Jurkat, Clone E6-1 (cell line): Measurements from ENCODE around the gene NOP56. TPM values are rescaled to one million over a fixed set of nuclear protein-coding genes. Genes with fewer than 3 reads are reported as not detected.
A peak's percentile ranks its signal among the peaks of the same experiment; 100 is the strongest.

Source experiments
- DNase-seq: peaks from one replicate; pipeline ENCODE4 v3.0.0-alpha.2; 2011; ENCODE audit warnings: low read depth, low spot score
- H3K4me3 ChIP-seq: 2 replicates; pipeline ENCODE4 v1.5.1; 2011; ENCODE audit warnings: mild to moderate bottlenecking, low read length, control low read depth, moderate library complexity
- polyA plus RNA-seq: library from polyadenylated mRNA; unstranded; fragments of >200 nt; gene quantifications from one replicate; pipeline ENCODE4 v1.2.1, GENCODE V29; 2012; ENCODE audit warnings: missing spikeins; ENCODE audit not compliant: insufficient read length, insufficient read depth

NOP56 gene
- polyA plus RNA-seq: 749 TPM

GRCh38 chr20:2651772-2652723, at the start of gene NOP56:
TSS of gene NOP56 (plus strand) at chr20:2652632. CDS start at chr20:2652661, 29 bp downstream.
- H3K4me3 ChIP-seq: peak within 1 kb of the TSS; percentile 100
- DNase-seq: peak; percentile 87

- no peak overlapping the region for H3K4me3 ChIP-seq
- DNase-seq: no peak
Measured at GRCh38 chr20:2602746-2603145, 49.7 kb upstream of the NOP56 start.

GRCh38 chr20:2603816-2604505, 48.5 kb upstream of the NOP56 start:
- no peak overlapping the region for H3K4me3 ChIP-seq
- no peak for DNase-seq

GRCh38 chr20:2604506-2604835, 48.0 kb upstream of the NOP56 start:
- no peak for DNase-seq
- H3K4me3 ChIP-seq: no peak overlapping the region

- no peak for DNase-seq
- no peak overlapping the region for H3K4me3 ChIP-seq
Measured at GRCh38 chr20:2606507-2607006, 45.9 kb upstream of the NOP56 start.

GRCh38 chr20:2610326-2610725, 42.1 kb upstream of the NOP56 start:
- no peak overlapping the region for H3K4me3 ChIP-seq
- DNase-seq: no peak

- no peak overlapping the region for H3K4me3 ChIP-seq
- DNase-seq: no peak
Measured at GRCh38 chr20:2610941-2611720, 41.3 kb upstream of the NOP56 start.

GRCh38 chr20:2612073-2612472, 40.4 kb upstream of the NOP56 start:
- H3K4me3 ChIP-seq: no peak overlapping the region
- no peak for DNase-seq

GRCh38 chr20:2616634-2617033, 35.8 kb upstream of the NOP56 start:
- no peak for DNase-seq
- H3K4me3 ChIP-seq: no peak overlapping the region

- H3K4me3 ChIP-seq: no peak overlapping the region
- no peak for DNase-seq
Measured at GRCh38 chr20:2617099-2617714, 35.2 kb upstream of the NOP56 start.

- no peak for DNase-seq
- H3K4me3 ChIP-seq: no peak overlapping the region
Measured at GRCh38 chr20:2618815-2619214, 33.6 kb upstream of the NOP56 start.

- no peak overlapping the region for H3K4me3 ChIP-seq
- no peak for DNase-seq
Measured at GRCh38 chr20:2619337-2619736, 33.1 kb upstream of the NOP56 start.

- DNase-seq: no peak
- no peak overlapping the region for H3K4me3 ChIP-seq
Measured at GRCh38 chr20:2619961-2620595, 32.4 kb upstream of the NOP56 start.

- no peak for DNase-seq
Measured at GRCh38 chr20:2624190-2624589, 28.2 kb upstream of the NOP56 start.

GRCh38 chr20:2625062-2625461, 27.4 kb upstream of the NOP56 start:
- no peak for DNase-seq
- no peak overlapping the region for H3K4me3 ChIP-seq

More at GRCh38 chr20:2624190-2624589, 28.2 kb upstream of the NOP56 start:
- no peak overlapping the region for H3K4me3 ChIP-seq

- H3K4me3 ChIP-seq: no peak overlapping the region
- no peak for DNase-seq
Measured at GRCh38 chr20:2626853-2627541, 25.4 kb upstream of the NOP56 start.

- no peak for DNase-seq
- H3K4me3 ChIP-seq: no peak overlapping the region
Measured at GRCh38 chr20:2631228-2631627, 21.2 kb upstream of the NOP56 start.

- H3K4me3 ChIP-seq: no peak overlapping the region
- no peak for DNase-seq
Measured at GRCh38 chr20:2633381-2633780, 19.1 kb upstream of the NOP56 start.
